HCT116 (cell line): ENCODE results near the gene YWHAE. TPM values are rescaled to one million over a fixed set of nuclear protein-coding genes. Genes with fewer than 3 reads are reported as not detected.

Experiments
- ATAC-seq: fragments of 200-7000 bp; cut with Tn5 transposase; 2 replicates; pipeline ENCODE4 v1.9.1; 2020; ENCODE audit warnings: mild to moderate bottlenecking, moderate library complexity
- BruUV-seq: library from RNA; stranded (reverse); fragments of 400-500 nt; replicated peaks from 2 replicates; lab custom pipeline; 2021; lab: Mats Ljungman, UMichigan
- CTCF ChIA-PET: fragments of 300-600 bp; sonication (Branson Sonifier 250); formaldehyde crosslinking; loops from one replicate; lab custom pipeline; 2021; ENCODE audit warnings: antibody characterized with exemption; lab: Charles Lee
- POLR2A ChIA-PET: fragments of 300-600, 350-600 bp; sonication (Branson Sonifier 250); formaldehyde crosslinking; loops from one replicate; lab custom pipeline; 2021; ENCODE audit warnings: antibody characterized with exemption; lab: Charles Lee
- RAD21 ChIA-PET, 2 experiments: fragments of 300-600 bp; sonication (Branson Sonifier 250); formaldehyde crosslinking; loops; one replicate each; lab custom pipeline; 2023; ENCODE audit warnings: low total read pairs in 2 of 2; ENCODE audit not compliant: uncharacterized antibody in 2 of 2, unreplicated experiment in 2 of 2, low non-redundant PET in 1 of 2; lab: Charles Lee
- DNase-seq: peaks from one replicate; pipeline ENCODE4 v3.0.0-alpha.2; 2010; ENCODE audit warnings: low read depth, low spot score
- H2AFZ ChIP-seq: fragments of 200-600 bp; shearing (Covaris generic), sonication (generic); 2 replicates; pipeline ENCODE4 v1.6.1; 2017; ENCODE audit warnings: low read depth, mixed run types, mixed read lengths, antibody characterized with exemption, low read length; ENCODE audit not compliant: poor library complexity, severe bottlenecking
- H3K27ac ChIP-seq: 2 replicates; pipeline ENCODE4 v1.5.1; 2012; ENCODE audit warnings: low read depth, low read length
- H3K27me3 ChIP-seq: fragments of 200-600 bp; sonication (generic); 2 replicates; pipeline ENCODE4 v1.6.1; 2016; ENCODE audit warnings: mixed run types, low read length, mixed read lengths; ENCODE audit not compliant: insufficient read depth
- H3K36me3 ChIP-seq, 2 experiments: fragments of 200-500 bp in 1 of 2; fragments of 200-600 bp in 1 of 2; sonication (Bioruptor generic) in 1 of 2; sonication (generic) in 1 of 2; 2 replicates each; pipeline versions ENCODE4 v1.5.1 to v1.6.1; 2014 to 2016; ENCODE audit warnings: low read length in 2 of 2, inconsistent platforms in 1 of 2, mixed read lengths in 1 of 2, mixed run types in 1 of 2; ENCODE audit not compliant: insufficient read depth in 2 of 2, control insufficient read depth in 1 of 2
- H3K4me1 ChIP-seq, 2 experiments: fragments of 200-600 bp in 1 of 2; sonication (generic) in 1 of 2; 2 replicates each; pipeline versions ENCODE4 v1.5.1 to v1.6.1; 2012 to 2017; ENCODE audit warnings: low read length in 2 of 2, inconsistent platforms in 1 of 2, mild to moderate bottlenecking in 1 of 2, mixed read lengths in 1 of 2, mixed run types in 1 of 2, moderate library complexity in 1 of 2; ENCODE audit not compliant: insufficient read depth in 2 of 2, control insufficient read depth in 1 of 2
- H3K4me2 ChIP-seq: fragments of 200-600 bp; sonication (generic); 2 replicates; pipeline ENCODE4 v1.6.1; 2017; ENCODE audit warnings: mixed run types, low read length, mixed read lengths
- H3K4me3 ChIP-seq, 2 experiments: fragments of 200-600 bp in 1 of 2; sonication (generic) in 1 of 2; replicated peaks in 1 of 2; 2 replicates each; pipeline ENCODE4 v1.5.1; 2011 to 2016; ENCODE audit warnings: low read length in 2 of 2, control low read depth in 1 of 2, low read depth in 1 of 2, mild to moderate bottlenecking in 1 of 2, mixed read lengths in 1 of 2, mixed run types in 1 of 2
- H3K79me2 ChIP-seq: fragments of 200-600 bp; sonication (generic); 2 replicates; pipeline ENCODE4 v1.6.1; 2017; ENCODE audit warnings: mild to moderate bottlenecking, mixed run types, low read length, moderate library complexity, mixed read lengths; ENCODE audit not compliant: insufficient read depth
- H3K9ac ChIP-seq: fragments of 200-600 bp; sonication (generic); 2 replicates; pipeline ENCODE4 v1.6.1; 2016; ENCODE audit warnings: low read length, mixed read lengths
- H3K9me2 ChIP-seq: fragments of 200-600 bp; sonication (generic), shearing (Covaris generic); 2 replicates; pipeline ENCODE4 v1.6.1; 2017; ENCODE audit warnings: mixed run types, mild to moderate bottlenecking, moderate library complexity; ENCODE audit not compliant: insufficient read depth
- H3K9me3 ChIP-seq, 2 experiments: fragments of 200-500 bp in 1 of 2; fragments of 200-600 bp in 1 of 2; sonication (Bioruptor generic) in 1 of 2; sonication (generic) in 1 of 2; 2 replicates each; pipeline ENCODE4 v1.6.1; 2014 to 2017; ENCODE audit warnings: low read length in 2 of 2, mixed read lengths in 2 of 2, inconsistent platforms in 1 of 2, low read depth in 1 of 2, mild to moderate bottlenecking in 1 of 2, mixed run types in 1 of 2, moderate library complexity in 1 of 2; ENCODE audit not compliant: control insufficient read depth in 1 of 2, insufficient read depth in 1 of 2
- H4K20me1 ChIP-seq: fragments of 200-600 bp; sonication (generic), shearing (Covaris generic); 2 replicates; pipeline ENCODE4 v1.6.1; 2017; ENCODE audit warnings: mixed run types, mild to moderate bottlenecking, moderate library complexity; ENCODE audit not compliant: insufficient read depth
- CEBPB ChIP-seq: IDR thresholded peaks from 2 replicates; pipeline ENCODE4 v1.6.1; 2012; ENCODE audit warnings: low read depth
- FOSL1 ChIP-seq: IDR thresholded peaks from 2 replicates; pipeline ENCODE4 v1.6.1; 2012; ENCODE audit warnings: low read depth
- POLR2A ChIP-seq: IDR thresholded peaks from 2 replicates; pipeline ENCODE4 v1.7.0; 2011; ENCODE audit warnings: borderline replicate concordance; ENCODE audit not compliant: insufficient read depth, insufficient read length; ENCODE audit errors: extremely low read depth
- POLR2AphosphoS5 ChIP-seq: IDR thresholded peaks from 2 replicates; pipeline ENCODE4 v1.6.1; 2011; ENCODE audit warnings: mild to moderate bottlenecking, low read depth, low read length, moderate library complexity
- RAD21 ChIP-seq: IDR thresholded peaks from 2 replicates; pipeline ENCODE4 v1.6.1; 2012; ENCODE audit warnings: low read depth, mild to moderate bottlenecking
- SIN3A ChIP-seq: IDR thresholded peaks from 2 replicates; pipeline ENCODE4 v1.6.1; 2012; ENCODE audit warnings: low read depth
- SP1 ChIP-seq: IDR thresholded peaks from 2 replicates; pipeline ENCODE4 v1.6.1; 2012; ENCODE audit warnings: low read depth
- SRF ChIP-seq: IDR thresholded peaks from 2 replicates; pipeline ENCODE4 v1.6.1; 2012; ENCODE audit warnings: low read depth
- TCF7L2 ChIP-seq: IDR thresholded peaks from 2 replicates; pipeline ENCODE4 v1.7.0; 2011; ENCODE audit warnings: borderline replicate concordance, inconsistent platforms; ENCODE audit not compliant: insufficient read depth, insufficient read length; ENCODE audit errors: extremely low read depth
- ZFX ChIP-seq: fragments of 450-650 bp; IDR thresholded peaks from 2 replicates; pipeline ENCODE4 v1.6.1; 2017
- intact Hi-C: fragments of 100-400 bp; cut with micrococcal nuclease; formaldehyde crosslinking; loops from 2 replicates; pipeline ENCODE4 v1.10.0; 2022
- total RNA-seq: library from RNA; stranded (reverse); gene quantifications from one replicate; pipeline ENCODE4 v1.2.1, GENCODE V29; 2021; ENCODE audit not compliant: unreplicated experiment
- TF ChIP-seq, protein P1 (sequence below): IDR thresholded peaks from 2 replicates; pipeline ENCODE4 v1.6.1; 2011; ENCODE audit warnings: mild to moderate bottlenecking, low read length, moderate library complexity; ENCODE audit not compliant: insufficient replicate concordance; ENCODE audit errors: extremely low read depth
- TF ChIP-seq, protein P2 (sequence below): IDR thresholded peaks from 2 replicates; pipeline ENCODE4 v1.6.1; 2012
- TF ChIP-seq, protein P3 (sequence below): IDR thresholded peaks from 2 replicates; pipeline ENCODE4 v1.6.1; 2012; ENCODE audit warnings: low read depth
- TF ChIP-seq, protein P4 (sequence below): IDR thresholded peaks from 2 replicates; pipeline ENCODE4 v1.6.1; 2012

YWHAE gene
- total RNA-seq, 1 experiment from 2014 or later, result 735 TPM

DNA sequence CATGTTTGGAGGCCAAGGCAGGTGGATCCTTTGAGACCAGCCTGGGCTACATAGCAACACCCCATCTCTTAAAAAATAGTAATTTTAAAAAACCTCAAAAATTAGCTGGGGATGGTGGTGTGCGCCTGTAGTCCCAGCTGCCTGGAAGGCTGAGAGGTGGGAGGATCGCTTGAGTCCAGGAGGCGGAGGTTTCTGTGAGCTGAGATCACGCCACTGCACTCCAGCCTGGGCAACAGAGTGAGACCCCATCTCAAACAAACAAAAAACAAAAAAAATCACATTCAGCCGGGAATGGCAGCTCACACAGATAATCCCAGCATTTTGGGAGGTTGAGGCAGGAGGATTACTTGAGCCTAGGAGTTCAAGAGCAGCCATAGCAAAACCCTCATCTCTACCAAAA lies 16.4 kb upstream of the YWHAE start:
- no TSS peak for BruUV-seq
- POLR2A ChIA-PET, result no interaction called here
- Histone ChIP-seq H3K27ac (no peak overlapping the region), H3K9me3 (no peaks in the 10 kb centered on the region), H3K4me1 (peaks cover 5% of the 10 kb centered on the region in 2 experiments; a peak in 3 of 4 replicates), H3K4me2 (no peak overlapping the region), H3K4me3 (no peak overlapping the region), H3K79me2 (peaks cover 13% of the 10 kb centered on the region), H3K9ac (no peak overlapping the region), H4K20me1 (no peaks in the 10 kb centered on the region), H3K36me3 (peaks cover 2 to 8% of the 10 kb centered on the region in 2 experiments; a peak in 2 of 4 replicates), H3K9me2 (no peaks in the 10 kb centered on the region), H3K27me3 (no peaks in the 10 kb centered on the region), H2AFZ (no peak overlapping the region)
- CTCF ChIA-PET, result no interaction called here
- RAD21 ChIA-PET, result no interaction called here
- no peak for DNase-seq
- no peak for ATAC-seq
- TF ChIP-seq FOSL1, result no peak
- no peak for TF ChIP-seq SIN3A
- TF ChIP-seq POLR2A, result no peak
- no peak for TF ChIP-seq RAD21
- no peak for TF ChIP-seq ZFX
- no peak for TF ChIP-seq SP1
- no peak for TF ChIP-seq POLR2AphosphoS5
- TF ChIP-seq, protein P1, sequence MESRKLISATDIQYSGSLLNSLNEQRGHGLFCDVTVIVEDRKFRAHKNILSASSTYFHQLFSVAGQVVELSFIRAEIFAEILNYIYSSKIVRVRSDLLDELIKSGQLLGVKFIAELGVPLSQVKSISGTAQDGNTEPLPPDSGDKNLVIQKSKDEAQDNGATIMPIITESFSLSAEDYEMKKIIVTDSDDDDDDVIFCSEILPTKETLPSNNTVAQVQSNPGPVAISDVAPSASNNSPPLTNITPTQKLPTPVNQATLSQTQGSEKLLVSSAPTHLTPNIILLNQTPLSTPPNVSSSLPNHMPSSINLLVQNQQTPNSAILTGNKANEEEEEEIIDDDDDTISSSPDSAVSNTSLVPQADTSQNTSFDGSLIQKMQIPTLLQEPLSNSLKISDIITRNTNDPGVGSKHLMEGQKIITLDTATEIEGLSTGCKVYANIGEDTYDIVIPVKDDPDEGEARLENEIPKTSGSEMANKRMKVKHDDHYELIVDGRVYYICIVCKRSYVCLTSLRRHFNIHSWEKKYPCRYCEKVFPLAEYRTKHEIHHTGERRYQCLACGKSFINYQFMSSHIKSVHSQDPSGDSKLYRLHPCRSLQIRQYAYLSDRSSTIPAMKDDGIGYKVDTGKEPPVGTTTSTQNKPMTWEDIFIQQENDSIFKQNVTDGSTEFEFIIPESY, result no peak
- TF ChIP-seq TCF7L2, result no peak
- TF ChIP-seq, protein P2, sequence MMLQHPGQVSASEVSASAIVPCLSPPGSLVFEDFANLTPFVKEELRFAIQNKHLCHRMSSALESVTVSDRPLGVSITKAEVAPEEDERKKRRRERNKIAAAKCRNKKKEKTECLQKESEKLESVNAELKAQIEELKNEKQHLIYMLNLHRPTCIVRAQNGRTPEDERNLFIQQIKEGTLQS, result no peak
- TF ChIP-seq, protein P3, sequence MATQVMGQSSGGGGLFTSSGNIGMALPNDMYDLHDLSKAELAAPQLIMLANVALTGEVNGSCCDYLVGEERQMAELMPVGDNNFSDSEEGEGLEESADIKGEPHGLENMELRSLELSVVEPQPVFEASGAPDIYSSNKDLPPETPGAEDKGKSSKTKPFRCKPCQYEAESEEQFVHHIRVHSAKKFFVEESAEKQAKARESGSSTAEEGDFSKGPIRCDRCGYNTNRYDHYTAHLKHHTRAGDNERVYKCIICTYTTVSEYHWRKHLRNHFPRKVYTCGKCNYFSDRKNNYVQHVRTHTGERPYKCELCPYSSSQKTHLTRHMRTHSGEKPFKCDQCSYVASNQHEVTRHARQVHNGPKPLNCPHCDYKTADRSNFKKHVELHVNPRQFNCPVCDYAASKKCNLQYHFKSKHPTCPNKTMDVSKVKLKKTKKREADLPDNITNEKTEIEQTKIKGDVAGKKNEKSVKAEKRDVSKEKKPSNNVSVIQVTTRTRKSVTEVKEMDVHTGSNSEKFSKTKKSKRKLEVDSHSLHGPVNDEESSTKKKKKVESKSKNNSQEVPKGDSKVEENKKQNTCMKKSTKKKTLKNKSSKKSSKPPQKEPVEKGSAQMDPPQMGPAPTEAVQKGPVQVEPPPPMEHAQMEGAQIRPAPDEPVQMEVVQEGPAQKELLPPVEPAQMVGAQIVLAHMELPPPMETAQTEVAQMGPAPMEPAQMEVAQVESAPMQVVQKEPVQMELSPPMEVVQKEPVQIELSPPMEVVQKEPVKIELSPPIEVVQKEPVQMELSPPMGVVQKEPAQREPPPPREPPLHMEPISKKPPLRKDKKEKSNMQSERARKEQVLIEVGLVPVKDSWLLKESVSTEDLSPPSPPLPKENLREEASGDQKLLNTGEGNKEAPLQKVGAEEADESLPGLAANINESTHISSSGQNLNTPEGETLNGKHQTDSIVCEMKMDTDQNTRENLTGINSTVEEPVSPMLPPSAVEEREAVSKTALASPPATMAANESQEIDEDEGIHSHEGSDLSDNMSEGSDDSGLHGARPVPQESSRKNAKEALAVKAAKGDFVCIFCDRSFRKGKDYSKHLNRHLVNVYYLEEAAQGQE, result no peak
- no peak for TF ChIP-seq CEBPB
- TF ChIP-seq SRF, result no peak
- TF ChIP-seq, protein P4, sequence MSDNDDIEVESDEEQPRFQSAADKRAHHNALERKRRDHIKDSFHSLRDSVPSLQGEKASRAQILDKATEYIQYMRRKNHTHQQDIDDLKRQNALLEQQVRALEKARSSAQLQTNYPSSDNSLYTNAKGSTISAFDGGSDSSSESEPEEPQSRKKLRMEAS, result no peak
- intact Hi-C loops, result no loop called here
